ENCODE results near the gene TBC1D25. TPM values are rescaled to one million over a fixed set of nuclear protein-coding genes. Genes with fewer than 3 reads are reported as not detected.
A peak's percentile ranks its signal among the peaks of the same experiment; 100 is the strongest.
"Not testable (repeated sequence)": the region's sequence is repeated elsewhere in the genome, so short reads cannot be mapped to it uniquely, and the experiment has no call there.

TBC1D25 gene
- total and polyA plus RNA-seq, 5 donors: 8.0 to 22.4 (median 16.9) TPM

GRCh38 chrX:48531358-48531959 lies 8.1 kb upstream of the TBC1D25 start:
- intact Hi-C loops (cut with DNase I): no loop called here
- Histone ChIP-seq H3K9me3 (ENCODE audit: control insufficient read depth, low read length) (no peaks in the 10 kb centered on the region), H3K4me1 (ENCODE audit: control insufficient read depth, insufficient read depth, low read length) (peaks cover 1% of the 10 kb centered on the region), H3K27me3 (ENCODE audit: control insufficient read depth, insufficient read depth) (no peaks in the 10 kb centered on the region), H3K4me3 (ENCODE audit: low read length) (no peak overlapping the region), H3K27ac (ENCODE audit: low read length) (peak overlapping the region; percentile 89)
- WGBS: 58% methylated on average over 5 of the region's 5 CpGs
- ATAC-seq (peak; percentile 82 to 83), DNase-seq (no peak)

GRCh38 chrX:48532161-48532560 lies 7.4 kb upstream of the TBC1D25 start:
- H3K9me3 ChIP-seq (ENCODE audit: control insufficient read depth, low read length): no peaks in the 10 kb centered on the region
- ATAC-seq: no peak
- 77% methylated on average over 1 of the region's 1 CpG for WGBS
- H3K4me3 ChIP-seq (ENCODE audit: low read length): no peak overlapping the region
- peaks cover 1% of the 10 kb centered on the region for H3K4me1 ChIP-seq (ENCODE audit: control insufficient read depth, insufficient read depth, low read length)
- no peak for DNase-seq
- peak overlapping the region; percentile 81 for H3K27ac ChIP-seq (ENCODE audit: low read length)
- intact Hi-C loops (cut with DNase I): no loop called here
- no peaks in the 10 kb centered on the region for H3K27me3 ChIP-seq (ENCODE audit: control insufficient read depth, insufficient read depth)

DNA sequence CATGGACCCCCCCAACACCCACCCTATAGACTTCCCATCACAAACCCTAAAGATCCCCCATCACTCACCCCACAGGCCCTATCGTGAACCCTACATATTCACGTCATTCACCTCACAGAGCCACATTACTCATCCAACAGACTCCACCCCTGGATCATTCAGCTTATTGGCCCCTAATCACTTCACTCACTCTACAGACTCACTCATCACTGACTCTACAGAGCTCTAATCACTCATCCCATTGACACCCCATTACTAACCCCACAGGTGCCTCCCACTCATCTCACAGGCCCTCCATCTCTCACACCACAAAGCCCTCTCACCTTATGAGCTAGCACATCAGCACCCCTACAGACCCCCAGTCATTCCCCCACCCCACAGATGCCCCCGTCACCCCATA lies 6.3 kb upstream of the TBC1D25 start:
- H3K4me1 ChIP-seq (ENCODE audit: control insufficient read depth, insufficient read depth, low read length): peaks cover 1% of the 10 kb centered on the region
- 99% methylated on average over 3 of the region's 3 CpGs for WGBS
- DNase-seq: no peak
- ATAC-seq: no peak
- no peak overlapping the region for H3K4me3 ChIP-seq (ENCODE audit: low read length)
- no peaks in the 10 kb centered on the region for H3K9me3 ChIP-seq (ENCODE audit: control insufficient read depth, low read length)
- H3K27me3 ChIP-seq (ENCODE audit: control insufficient read depth, insufficient read depth): no peaks in the 10 kb centered on the region
- intact Hi-C loops (cut with DNase I): no loop called here
- H3K27ac ChIP-seq (ENCODE audit: low read length): no peak overlapping the region

DNA sequence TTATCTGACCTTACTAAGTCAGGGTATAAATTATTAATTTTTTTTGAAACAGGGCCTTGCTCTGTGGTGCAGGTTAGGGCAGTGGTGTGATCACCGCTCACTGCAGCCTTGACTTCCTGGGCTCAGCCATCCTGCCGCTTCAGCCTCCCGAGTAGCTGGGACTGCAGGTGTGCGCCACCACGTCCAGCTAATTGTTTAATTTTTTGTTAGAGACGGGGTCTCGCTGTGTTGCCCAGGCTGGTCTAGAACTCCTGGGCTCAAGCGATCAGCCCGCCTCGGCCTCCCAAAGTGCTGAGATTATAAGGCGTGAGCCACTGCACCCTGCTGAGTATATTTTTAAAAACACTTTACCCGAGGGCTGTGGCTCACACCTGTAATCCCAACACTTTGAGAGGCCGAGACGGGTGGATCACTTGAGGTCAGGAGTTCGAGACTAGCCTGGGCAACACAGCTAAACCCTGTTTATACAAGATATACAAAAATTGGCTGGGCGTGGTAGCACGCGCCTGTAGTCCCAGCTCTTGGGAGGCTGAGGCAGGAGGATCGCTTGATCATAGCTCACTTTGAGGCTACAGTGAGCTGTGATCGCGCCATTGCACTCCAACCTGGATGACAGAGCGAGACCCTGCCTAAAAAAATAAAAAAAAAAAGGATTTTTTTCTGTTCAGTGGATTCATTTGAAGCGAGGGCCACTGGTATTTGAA lies 721 bp upstream of the TBC1D25 start:
- no peaks in the 10 kb centered on the region for H3K9me3 ChIP-seq (ENCODE audit: control insufficient read depth, low read length)
- WGBS: 80% methylated on average over 23 of the region's 23 CpGs
- peak in 1 of 2 donors; percentile 2 for ATAC-seq

DNA sequence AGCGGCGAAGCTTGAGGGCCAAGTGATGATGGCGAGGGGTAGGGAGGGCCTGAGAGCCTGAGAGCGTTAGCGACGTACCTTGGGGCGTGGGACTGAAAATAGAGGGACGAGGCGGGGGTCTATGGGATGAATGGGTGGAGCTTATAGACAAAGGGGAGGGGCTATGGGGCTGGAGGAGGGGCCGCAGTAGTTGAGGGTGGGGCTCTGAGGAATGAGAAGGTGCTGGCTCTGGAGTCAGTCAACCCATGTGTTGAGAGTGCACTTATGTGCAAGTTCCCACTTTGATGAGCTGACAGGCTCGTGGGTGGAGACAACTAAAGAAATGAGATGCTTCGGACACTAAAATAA lies 488 bp downstream of the TBC1D25 start:
- 3% methylated on average over 12 of the region's 12 CpGs for WGBS
- H3K27ac ChIP-seq (ENCODE audit: low read length): peak overlapping the region; percentile 65
- ATAC-seq: peak; percentile 73 to 77

More for the DNA sequence above, 721 bp upstream of the TBC1D25 start:
- Histone ChIP-seq H3K4me1 (ENCODE audit: control insufficient read depth, insufficient read depth, low read length) (peaks cover 5% of the 10 kb centered on the region), H3K4me3 (ENCODE audit: low read length) (peak overlapping the region; percentile 79), H3K27me3 (ENCODE audit: control insufficient read depth, insufficient read depth) (no peaks in the 10 kb centered on the region), H3K27ac (ENCODE audit: low read length) (peak overlapping the region; percentile 65)
- peak in 1 of 3 donors; percentile 49 for DNase-seq
- intact Hi-C loops (cut with DNase I): no loop called here

DNA sequence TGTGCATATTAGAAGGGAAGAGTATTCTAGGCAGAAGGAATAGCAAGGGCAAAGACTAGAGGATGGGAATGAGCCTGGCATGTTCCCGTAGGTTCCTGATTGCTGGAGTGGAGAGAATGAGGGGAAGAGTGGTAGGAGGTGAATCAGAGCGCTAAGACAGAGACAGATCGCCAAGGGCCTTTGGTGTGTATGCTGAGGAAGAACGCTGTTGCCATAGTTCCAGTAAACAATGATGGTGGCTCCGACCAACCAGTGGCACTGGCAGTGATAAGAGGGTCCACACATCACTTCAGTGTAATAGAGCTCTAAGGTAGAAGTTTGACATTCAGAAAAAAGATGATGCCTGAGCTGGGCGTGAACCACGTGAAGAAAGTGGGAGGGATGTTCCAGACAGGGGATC lies 966 bp downstream of the TBC1D25 start:
- H3K4me1 ChIP-seq (ENCODE audit: control insufficient read depth, insufficient read depth, low read length): peaks cover 5% of the 10 kb centered on the region
- DNase-seq (no peak), ATAC-seq (no peak)
- peak overlapping the region; percentile 65 for H3K27ac ChIP-seq (ENCODE audit: low read length)
- no peaks in the 10 kb centered on the region for H3K9me3 ChIP-seq (ENCODE audit: control insufficient read depth, low read length)
- WGBS: 69% methylated on average over 7 of the region's 7 CpGs
- no peaks in the 10 kb centered on the region for H3K27me3 ChIP-seq (ENCODE audit: control insufficient read depth, insufficient read depth)
- intact Hi-C loops (cut with DNase I): no loop called here
- H3K4me3 ChIP-seq (ENCODE audit: low read length): peak overlapping the region; percentile 79

More for the DNA sequence above, 488 bp downstream of the TBC1D25 start:
- intact Hi-C loops (cut with DNase I): no loop called here
- Histone ChIP-seq H3K9me3 (ENCODE audit: control insufficient read depth, low read length) (no peaks in the 10 kb centered on the region), H3K27me3 (ENCODE audit: control insufficient read depth, insufficient read depth) (no peaks in the 10 kb centered on the region), H3K4me3 (ENCODE audit: low read length) (peak overlapping the region; percentile 79), H3K4me1 (ENCODE audit: control insufficient read depth, insufficient read depth, low read length) (peaks cover 5% of the 10 kb centered on the region)
- peak in 2 of 3 donors; percentile 45 to 67 for DNase-seq

- 86% methylated on average over 10 of the region's 10 CpGs for WGBS
- no peak overlapping the region for H3K27ac ChIP-seq (ENCODE audit: low read length)
- intact Hi-C loops (cut with DNase I): no loop called here
These were observed 1.8 kb downstream of the TBC1D25 start for GRCh38 chrX:48541140-48541814.

GRCh38 chrX:48548871-48549270 lies 9.4 kb downstream of the TBC1D25 start:
- Histone ChIP-seq H3K27ac (ENCODE audit: low read length) (no peak overlapping the region), H3K4me3 (ENCODE audit: low read length) (no peak overlapping the region), H3K27me3 (ENCODE audit: control insufficient read depth, insufficient read depth) (no peaks in the 10 kb centered on the region), H3K4me1 (ENCODE audit: control insufficient read depth, insufficient read depth, low read length) (no peaks in the 10 kb centered on the region), H3K9me3 (ENCODE audit: control insufficient read depth, low read length) (no peaks in the 10 kb centered on the region)
- intact Hi-C loops (cut with DNase I): no loop called here
- DNase-seq: no peak
- no peak for ATAC-seq
- WGBS: 85% methylated on average over 3 of the region's 3 CpGs

More at GRCh38 chrX:48541140-48541814, 1.8 kb downstream of the TBC1D25 start:
- ATAC-seq (no peak), DNase-seq (no peak)
- Histone ChIP-seq H3K27me3 (ENCODE audit: control insufficient read depth, insufficient read depth) (no peaks in the 10 kb centered on the region), H3K4me1 (ENCODE audit: control insufficient read depth, insufficient read depth, low read length) (peaks cover 5% of the 10 kb centered on the region), H3K9me3 (ENCODE audit: control insufficient read depth, low read length) (no peaks in the 10 kb centered on the region), H3K4me3 (ENCODE audit: low read length) (no peak overlapping the region)

GRCh38 chrX:48555731-48556325 lies 16.3 kb downstream of the TBC1D25 start:
- H3K4me1 ChIP-seq (ENCODE audit: control insufficient read depth, insufficient read depth, low read length); ATAC-seq; H3K27me3 ChIP-seq (ENCODE audit: control insufficient read depth, insufficient read depth); H3K4me3 ChIP-seq (ENCODE audit: low read length); intact Hi-C loops (cut with DNase I); H3K9me3 ChIP-seq (ENCODE audit: control insufficient read depth, low read length); DNase-seq: not testable (repeated sequence)
- WGBS: 46% methylated on average over 9 of the region's 9 CpGs
- peak overlapping the region; percentile 68 for H3K27ac ChIP-seq (ENCODE audit: low read length)

DNA sequence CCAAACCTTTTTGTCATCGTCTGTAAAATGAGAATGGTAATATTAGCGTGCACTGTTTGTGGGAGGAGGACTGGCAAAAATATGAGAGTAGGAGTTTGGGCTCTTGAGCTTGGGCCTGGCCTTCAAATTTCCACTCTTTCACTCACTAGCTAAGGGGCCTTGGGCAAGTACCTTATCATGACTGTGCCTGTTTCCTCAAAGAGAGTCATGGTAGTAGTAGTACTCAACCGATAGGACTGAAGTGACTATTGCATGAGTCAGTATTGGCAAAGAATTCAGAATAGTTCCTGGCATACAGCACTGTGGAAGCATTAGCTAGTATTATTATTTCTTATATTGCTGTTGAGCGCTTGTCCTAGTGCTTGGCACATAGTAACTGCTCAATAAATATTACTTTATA lies 18.8 kb downstream of the TBC1D25 start:
- ATAC-seq (peak; percentile 59 to 79), DNase-seq (no peak)
- intact Hi-C loops (cut with DNase I): no loop called here
- Histone ChIP-seq H3K27me3 (ENCODE audit: control insufficient read depth, insufficient read depth) (no peaks in the 10 kb centered on the region), H3K9me3 (ENCODE audit: control insufficient read depth, low read length) (no peaks in the 10 kb centered on the region), H3K27ac (ENCODE audit: low read length) (no peak overlapping the region), H3K4me1 (ENCODE audit: control insufficient read depth, insufficient read depth, low read length) (peaks cover 1% of the 10 kb centered on the region), H3K4me3 (ENCODE audit: low read length) (no peak overlapping the region)
- WGBS: 67% methylated on average over 4 of the region's 4 CpGs

DNA sequence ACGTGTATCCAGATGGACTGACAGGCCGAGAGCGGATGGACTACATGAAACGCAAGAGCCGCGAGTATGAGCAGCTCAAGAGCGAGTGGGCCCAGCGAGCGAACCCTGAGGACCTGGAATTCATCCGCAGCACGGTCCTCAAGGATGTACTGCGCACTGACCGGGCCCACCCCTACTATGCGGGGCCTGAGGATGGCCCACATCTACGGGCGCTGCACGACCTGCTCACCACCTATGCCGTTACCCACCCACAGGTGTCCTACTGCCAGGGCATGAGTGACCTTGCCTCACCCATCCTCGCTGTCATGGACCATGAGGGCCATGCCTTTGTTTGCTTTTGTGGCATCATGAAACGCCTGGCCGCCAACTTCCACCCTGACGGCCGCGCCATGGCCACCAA lies 20.1 kb downstream of the TBC1D25 start:
- intact Hi-C loops (cut with DNase I): no loop called here
- ATAC-seq: no peak
- 97% methylated on average over 24 of the region's 24 CpGs for WGBS

More for the DNA sequence above, 20.1 kb downstream of the TBC1D25 start:
- no peaks in the 10 kb centered on the region for H3K27me3 ChIP-seq (ENCODE audit: control insufficient read depth, insufficient read depth)
- H3K4me3 ChIP-seq (ENCODE audit: low read length): no peak overlapping the region
- peaks cover 3% of the 10 kb centered on the region for H3K4me1 ChIP-seq (ENCODE audit: control insufficient read depth, insufficient read depth, low read length)
- H3K9me3 ChIP-seq (ENCODE audit: control insufficient read depth, low read length): no peaks in the 10 kb centered on the region
- DNase-seq: no peak
- no peak overlapping the region for H3K27ac ChIP-seq (ENCODE audit: low read length)
